ENCODE data around the gene IFFO2. TPM values are rescaled to one million over a fixed set of nuclear protein-coding genes. Genes with fewer than 3 reads are reported as not detected.

Gene IFFO2
- total RNA-seq, 2 donors from 2014 or later, result 4.6 to 6.4 TPM

GRCh38 chr1:18854331-18855025 lies 102.0 kb downstream of the IFFO2 start:
- Mint-ChIP-seq H3K9me3 (no peaks in the 10 kb centered on the region), H3K4me1 (no peaks in the 10 kb centered on the region), H3K27ac (no peak overlapping the region), H3K27me3 (ENCODE audit: insufficient read depth) (peaks cover 18% of the 10 kb centered on the region), H3K36me3 (ENCODE audit: low read depth) (no peaks in the 10 kb centered on the region), H3K4me3 (no peak overlapping the region)
- H3K4me1 ChIP-seq (ENCODE audit: control insufficient read depth, insufficient read depth, low read length), result no peaks in the 10 kb centered on the region
- no peaks in the 10 kb centered on the region for H3K36me3 ChIP-seq (ENCODE audit: control insufficient read depth, insufficient read depth, low read length)
- H3K4me3 ChIP-seq (ENCODE audit: low read length), result no peak overlapping the region
- H3K27ac ChIP-seq (ENCODE audit: low read depth, low read length), result no peak overlapping the region
- no peaks in the 10 kb centered on the region for H3K9me3 ChIP-seq (ENCODE audit: control insufficient read depth, low read length)
- DNase-seq, result no peak
- 91 to 94% methylated on average over 38 to 49 of the region's 49 CpGs for WGBS, 2 experiments (ENCODE audit: insufficient coverage in 1 of 2, insufficient read length in 1 of 2)
- peaks cover 63% of the 10 kb centered on the region for H3K27me3 ChIP-seq (ENCODE audit: control insufficient read depth, insufficient read depth, low read length, poor library complexity, severe bottlenecking)
- no peak overlapping the region for H3K9ac ChIP-seq (ENCODE audit: extremely low read depth, low read length, poor library complexity, severe bottlenecking)
- TF ChIP-seq CTCF (conservative IDR thresholded peaks at IDR 0.05), result no peak

Small RNA genes within 50 kb of the gene (microRNA-seq; reads per million reads assigned to microRNA genes)
- gene MIR1290 (ENCODE audit: borderline microRNAs expressed) (not detected), gene MIR4695 (ENCODE audit: borderline microRNAs expressed) (not detected)

Other genes starting within 250 kb of the IFFO2 start
- gene TAS1R2, start 97.0 kb downstream of the IFFO2 start, total RNA-seq, result not detected
- gene ALDH4A1, start 54.1 kb downstream of the IFFO2 start, total RNA-seq, result 10 to 100 TPM in 1 of 2 donors, 1 to 10 TPM in 1; 7.6 to 18.7 TPM

Measured in endodermal cell (in vitro differentiated cells).